ENCODE results near the gene RFPL1.
A peak's percentile ranks its signal among the peaks of the same experiment; 100 is the strongest.

RFPL1 gene

DNA sequence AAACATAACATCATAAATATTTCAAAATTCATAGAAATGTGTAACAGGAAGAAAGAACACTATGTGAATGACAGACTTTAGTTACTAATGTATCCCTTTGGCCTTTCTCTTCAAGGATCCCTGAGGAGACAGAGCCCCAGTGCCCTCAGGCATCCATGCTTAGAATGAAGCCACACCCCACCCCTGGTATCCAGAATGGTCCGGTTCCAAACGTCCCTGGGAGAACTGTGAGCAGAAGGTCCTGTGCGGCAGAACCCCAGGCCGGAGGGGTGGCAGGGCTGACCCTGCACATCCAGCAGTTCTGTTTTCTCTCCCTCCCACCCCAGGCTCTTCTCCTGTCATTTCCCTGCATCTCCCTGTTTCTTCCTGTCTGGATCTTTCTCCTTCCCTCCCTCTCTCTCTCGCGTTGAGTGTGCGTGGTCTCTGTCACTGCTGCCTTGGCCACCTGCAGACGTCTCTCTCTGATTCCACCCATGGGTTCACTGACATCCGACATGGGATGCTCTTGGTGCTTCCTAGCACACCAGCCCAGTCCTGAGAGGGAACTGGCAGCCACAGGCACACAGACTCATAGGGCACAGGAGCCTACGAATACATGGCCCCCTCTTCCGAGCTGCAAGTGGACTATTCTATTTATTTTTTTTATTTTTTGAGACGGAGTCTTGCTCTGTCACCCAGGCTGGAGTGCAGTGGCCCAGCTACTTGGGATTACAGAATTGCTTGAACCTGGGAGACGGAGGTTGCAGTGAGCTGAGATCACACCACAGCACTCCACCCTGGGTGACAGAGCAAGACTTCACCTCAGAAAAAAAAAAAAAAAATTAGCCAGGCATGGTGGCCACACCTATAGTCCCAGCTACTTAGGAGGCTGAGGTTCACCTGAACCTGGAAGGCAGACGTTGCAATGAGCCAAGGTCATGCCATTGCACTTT is 5.7 kb downstream of the RFPL1 start:
- DNase-seq = no peak

DNA sequence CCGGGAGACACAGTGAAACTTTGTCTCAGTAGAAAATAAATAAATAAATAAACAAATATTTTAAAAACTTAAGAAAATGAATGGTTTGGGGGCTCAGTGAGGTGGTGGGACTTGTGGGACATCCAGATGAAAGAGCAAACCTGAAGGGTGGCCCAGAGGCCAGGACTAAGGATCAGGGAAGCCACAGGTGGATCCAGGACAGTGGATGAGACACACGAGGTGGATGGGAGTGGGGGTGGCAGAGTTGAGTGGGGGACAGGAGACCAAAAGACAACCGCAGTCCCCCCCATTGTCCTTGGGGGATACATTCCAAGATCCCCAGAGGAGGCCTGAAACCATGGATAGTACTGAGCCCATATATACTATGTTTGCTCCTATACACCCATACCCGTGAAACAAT is 7.1 kb downstream of the RFPL1 start:
- DNase-seq = no peak

DNA sequence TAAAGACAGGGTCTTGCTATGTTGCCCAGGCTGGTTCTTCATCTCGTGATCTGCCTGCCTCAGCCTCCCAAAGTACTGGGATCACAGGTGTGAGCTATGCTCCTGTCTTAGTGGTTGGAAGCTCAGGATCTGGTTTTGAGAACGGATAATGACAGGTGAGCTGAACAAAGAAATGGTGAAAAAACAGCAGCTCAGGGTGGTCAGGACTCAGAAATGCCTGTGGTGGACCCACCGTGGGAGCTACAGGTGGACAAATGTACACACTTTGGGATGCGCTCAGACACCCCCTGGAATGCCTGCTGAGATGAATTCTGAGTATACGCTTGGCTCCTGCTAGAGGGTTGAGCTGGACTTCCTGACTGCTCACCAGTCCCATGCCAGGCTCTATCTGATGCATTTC is 9.5 kb downstream of the RFPL1 start:
- DNase-seq = no peak

DNA sequence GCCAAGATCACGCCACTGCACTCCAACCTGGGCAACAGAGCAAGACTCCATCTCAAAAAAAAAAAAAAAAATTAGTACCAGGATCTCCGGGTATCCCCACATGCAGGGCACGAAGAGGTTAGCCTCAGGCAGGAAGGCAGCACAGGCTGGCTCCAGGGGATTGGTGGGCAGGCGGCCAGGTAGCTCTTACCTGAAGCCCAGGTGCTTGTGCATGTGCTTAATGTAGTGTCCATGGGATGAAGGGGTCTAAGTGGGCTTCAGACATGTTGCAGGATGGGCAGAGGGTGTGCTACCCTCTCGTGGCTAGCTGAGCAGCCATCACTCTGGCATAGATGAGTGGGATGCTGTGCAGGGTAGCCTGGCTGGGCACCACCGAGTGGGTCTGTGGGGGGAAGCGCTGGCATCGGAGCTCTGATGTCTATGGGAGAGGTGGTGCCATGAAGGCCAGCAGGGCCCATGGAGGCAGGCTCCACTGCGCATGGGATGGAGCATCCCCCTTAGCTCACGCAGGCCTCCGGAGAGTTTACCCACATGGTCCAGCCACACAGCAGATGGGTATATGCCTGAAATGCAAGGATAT is 11.0 kb downstream of the RFPL1 start:
- no peak for DNase-seq

DNA sequence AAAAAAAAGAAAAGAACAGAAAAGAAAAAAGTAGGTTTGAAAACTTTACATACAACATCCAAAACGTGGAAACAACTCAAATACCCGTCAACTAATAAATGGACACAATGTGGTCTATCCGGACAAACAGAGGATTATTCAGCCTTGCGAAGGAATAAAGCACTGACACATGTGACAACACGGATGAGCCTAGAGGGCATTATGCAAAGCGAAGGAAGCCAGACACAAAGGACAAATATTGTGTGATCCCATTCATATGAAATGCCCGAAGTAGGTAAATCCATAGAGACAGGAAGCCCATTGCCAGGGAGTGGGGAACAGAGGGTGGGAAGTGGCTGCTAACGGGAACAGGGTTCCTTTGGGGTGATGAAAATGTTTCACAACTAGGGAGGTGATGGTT is 11.8 kb downstream of the RFPL1 start:
- DNase-seq = no peak

DNA sequence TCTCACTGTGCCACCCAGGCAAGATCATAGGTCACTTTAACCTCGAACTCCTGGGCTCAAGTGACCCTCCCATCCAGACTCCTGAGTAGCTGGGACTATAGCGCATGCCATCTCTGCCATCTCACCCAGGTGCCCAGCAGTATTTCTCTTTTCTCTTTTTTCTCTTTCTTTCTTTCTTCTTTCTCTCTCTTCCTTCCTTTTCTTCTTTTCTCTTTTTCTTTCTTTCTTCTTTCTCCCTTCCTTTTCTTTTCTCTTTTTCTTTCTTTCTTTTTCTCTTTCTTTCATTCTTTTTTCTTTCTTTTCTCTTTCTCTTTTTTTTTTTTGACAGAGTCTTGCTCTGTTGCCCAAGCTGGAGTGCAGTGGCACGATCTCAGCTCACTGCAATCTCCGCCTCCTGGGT is 13.5 kb downstream of the RFPL1 start:
- no peak for DNase-seq

DNA sequence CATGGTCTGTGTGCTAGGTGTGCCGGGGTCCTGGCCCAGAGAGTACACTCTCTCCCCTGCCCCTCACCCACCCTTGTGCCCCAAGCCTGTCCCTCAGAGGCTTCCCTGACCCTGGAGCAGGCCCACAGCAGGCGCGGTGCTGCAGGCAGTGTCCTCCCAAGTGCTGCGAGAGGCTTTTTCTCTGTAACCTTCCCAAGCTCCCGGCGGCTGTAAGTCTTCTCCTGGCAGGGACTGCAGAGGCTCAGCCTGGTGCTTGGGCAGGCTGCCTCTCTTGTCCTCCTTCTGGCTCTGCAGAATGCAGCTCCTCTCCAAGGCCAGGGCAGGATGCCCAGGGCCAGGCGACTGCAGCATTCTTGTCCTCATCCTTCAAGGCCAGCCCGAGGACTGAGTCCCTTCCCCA is 15.9 kb downstream of the RFPL1 start:
- peak in 1 of 2 donors; percentile 36 for DNase-seq

DNA sequence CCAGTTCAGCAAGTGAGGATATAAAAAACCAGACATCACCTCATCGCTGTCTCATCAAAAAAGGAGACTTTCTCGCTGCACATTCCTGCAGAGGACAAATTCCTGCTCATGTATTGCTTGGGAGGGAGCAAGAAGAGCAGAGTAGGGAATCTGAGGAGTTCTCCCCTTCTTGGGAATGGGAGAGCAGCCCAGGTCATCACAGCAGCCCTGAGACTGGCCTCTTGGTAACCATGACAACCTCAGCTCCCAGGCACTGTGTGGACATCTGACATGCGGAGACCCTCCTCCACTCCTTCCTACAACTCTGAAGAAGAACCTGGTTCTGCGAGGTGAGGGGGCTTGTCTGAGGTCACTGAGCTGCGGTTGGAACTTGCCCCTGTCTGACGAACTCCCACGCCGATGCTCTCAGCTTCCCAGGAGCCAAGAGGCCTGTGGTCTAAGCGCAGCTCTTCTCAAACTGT is 17.9 kb downstream of the RFPL1 start:
- no peak for DNase-seq

DNA sequence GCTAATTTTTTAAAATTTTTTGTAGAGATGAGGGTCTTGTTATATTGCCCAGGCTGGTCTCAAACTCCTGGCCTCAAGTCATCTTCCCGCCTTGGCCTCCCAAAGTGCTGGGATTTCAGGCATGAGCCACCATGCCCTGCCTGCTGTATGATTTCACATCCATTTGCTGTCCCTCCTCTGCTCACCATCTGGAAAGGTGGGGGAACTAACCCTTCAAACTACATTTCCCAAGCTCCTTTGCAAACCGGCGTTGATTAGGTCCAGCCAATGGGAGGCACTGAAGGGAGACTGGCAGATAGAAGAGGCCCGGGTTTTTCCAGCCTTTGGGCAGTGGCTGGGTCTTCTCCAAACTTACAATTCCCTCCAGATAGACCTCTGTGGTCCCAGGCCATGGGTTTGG is 19.3 kb downstream of the RFPL1 start:
- DNase-seq = no peak

DNA sequence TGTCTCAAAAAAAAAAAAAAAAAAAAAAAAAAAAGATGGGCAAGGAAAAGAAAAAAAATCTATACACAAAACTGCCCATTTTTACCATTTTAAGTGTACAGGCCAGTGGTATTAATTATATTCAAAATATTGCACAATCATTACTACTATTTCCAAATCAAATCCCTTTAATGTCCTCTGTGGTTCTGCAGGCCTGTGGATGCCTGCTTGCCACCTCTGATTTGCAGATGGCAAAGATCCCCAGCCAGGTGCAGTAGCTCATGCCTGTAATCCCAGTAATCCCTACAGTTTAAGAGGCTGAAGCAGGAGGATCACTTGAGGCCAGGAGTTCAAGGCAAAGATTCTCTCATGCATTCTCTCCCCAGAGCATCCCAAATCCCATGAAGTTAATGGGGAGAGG is 20.2 kb downstream of the RFPL1 start:
- DNase-seq = no peak

DNA sequence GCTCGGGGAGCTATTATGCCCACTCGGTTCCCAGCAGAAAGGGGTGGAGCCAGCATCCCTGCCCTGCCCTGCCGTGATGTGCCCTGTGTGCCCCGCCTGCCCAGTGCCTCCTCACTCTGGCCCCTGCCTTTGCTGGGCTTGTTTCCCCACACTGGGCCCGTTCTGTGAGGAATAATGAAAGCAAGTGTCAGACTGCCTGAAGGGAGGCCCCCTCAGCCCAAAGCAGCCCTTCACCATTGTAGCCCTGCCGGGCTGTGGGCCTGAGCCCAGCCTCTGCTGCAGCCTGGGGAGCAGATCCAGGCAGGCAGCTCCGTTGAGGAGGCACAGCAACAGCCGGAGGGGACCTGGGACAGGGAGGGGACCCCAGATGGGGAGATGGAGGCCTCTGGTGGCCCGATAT is 21.4 kb downstream of the RFPL1 start:
- no peak for DNase-seq

DNA sequence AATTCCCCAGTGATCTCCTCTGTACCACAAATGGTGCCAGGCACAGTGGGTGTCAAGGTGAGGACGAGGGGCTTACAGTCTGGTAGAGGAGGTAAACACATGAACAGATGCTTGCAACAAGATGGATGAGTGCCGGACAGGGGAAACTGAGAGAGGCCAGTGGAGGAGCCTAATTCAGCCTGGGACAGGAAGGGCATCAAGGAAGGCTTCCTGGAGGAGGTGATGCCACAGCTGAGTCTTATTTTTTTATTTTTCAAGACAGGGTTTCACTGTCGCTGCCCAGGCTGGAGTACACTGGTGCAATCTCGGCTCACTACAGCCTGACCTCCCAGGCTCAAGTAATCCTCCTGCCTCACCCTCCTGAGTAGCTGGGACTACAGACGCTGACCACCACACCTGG is 22.9 kb downstream of the RFPL1 start:
- DNase-seq = no peak

DNA sequence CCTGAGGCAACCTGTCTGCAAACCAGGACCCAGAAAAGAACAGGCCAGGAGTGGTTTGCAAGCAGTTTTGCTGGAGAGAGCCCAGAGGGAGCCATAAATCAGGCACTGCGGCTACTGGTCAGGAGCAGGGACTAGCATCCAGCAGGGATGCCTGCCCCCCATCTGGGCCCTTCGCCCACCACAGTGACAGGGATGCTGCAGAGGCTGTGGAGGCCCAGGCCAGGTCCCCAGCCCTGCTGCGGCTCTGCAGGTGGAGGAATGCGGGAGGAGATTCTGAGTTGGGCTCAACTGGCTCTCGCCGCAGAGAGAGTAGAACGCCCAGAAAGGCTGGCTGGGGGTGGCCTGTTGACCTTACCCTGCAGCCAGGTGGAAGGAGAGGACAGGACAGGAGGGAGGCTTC is 25.2 kb downstream of the RFPL1 start:
- no peak for DNase-seq

DNA sequence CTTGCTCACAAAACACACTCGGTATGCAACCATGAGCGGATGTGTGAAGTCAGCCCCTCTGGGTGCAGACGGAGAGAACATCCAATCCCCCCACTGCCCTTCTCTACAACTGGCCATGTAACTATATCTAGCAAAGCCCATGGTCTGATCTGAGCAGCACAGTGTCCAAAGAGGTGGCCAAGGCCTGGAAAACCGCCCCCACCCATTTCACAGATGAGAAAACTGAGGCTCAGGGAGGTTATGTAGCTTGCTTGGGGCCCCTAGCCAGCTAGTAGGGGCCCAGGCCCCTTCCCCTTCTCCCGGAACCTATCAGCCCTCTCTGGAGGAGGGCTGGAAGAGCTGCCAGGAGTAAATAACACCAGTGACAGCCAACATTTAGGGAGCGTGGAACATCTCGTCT is 26.2 kb downstream of the RFPL1 start:
- no peak for DNase-seq

DNA sequence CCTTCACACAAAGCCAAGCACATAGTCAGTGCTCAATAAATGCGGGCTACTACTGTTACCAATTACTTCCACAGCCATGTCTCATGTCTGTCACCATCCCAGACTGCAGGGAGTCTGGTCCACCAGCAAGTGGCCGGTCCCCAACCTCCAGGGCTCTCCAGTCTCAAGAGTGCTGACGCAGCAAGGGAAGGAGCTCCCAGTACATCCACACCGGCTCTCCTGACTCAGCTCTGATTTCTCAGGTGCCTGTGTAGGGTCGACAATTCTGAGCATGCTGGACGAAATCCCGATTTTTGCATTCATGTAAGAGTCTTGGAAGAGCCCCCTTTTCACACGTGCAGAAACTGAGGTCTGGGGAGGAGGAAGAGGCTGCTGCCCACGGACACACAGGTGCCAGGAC is 31.4 kb downstream of the RFPL1 start:
- no peak for DNase-seq

DNA sequence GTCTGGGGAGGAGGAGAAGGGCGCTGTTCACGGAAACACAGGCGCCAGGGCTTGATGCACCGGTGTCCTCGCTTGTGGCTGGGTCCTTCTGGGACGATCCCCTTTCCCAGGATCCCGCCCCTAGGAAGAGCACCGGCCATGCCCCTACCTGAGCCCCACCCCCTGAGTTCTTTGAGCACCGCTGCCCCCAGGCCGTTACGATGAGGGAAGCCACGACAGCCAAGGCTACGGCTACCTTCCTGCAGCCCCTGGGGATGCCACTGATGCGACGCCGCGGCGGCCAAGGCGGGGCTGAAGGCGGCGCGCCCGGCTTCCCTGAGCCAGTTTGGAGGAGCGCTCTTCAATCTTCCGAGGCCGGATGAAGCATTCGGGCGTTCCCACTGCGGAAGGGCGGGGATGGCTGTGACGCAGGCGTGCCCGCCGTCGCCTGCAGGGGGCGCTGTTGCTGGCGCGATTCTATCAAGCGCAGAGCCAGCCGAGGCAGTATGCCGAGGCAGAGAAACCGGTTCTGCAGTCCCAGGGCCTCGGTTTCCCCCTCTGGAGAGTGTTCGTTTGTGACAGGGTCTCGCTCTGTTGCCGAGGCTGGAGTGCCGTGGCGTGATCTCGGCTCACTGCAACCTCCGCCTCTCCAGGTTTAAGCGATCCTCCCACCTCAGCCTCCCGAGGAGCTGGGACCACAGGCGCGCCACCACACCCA is 31.9 kb downstream of the RFPL1 start:
- DNase-seq = no peak

DNA sequence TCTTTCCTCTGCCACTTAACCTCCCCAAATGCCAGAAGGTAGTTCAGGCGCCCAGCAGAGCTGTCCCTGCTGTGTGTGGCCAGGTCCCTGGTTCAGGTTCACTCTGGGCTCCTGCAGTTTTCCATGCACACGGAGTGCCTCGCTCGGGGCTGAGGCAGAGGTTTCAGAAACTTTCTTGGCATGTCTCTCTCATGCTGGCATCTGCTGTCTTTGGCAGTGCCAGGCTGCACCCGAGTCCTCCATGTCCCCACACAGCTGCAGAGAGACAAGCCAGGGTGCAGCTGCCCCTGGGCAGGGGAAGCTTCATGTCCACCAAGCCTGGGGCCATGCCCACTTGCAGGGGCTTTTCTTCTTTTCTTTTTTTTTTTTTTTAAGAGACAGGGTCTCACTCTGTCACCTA is 34.6 kb downstream of the RFPL1 start:
- no peak for DNase-seq

DNA sequence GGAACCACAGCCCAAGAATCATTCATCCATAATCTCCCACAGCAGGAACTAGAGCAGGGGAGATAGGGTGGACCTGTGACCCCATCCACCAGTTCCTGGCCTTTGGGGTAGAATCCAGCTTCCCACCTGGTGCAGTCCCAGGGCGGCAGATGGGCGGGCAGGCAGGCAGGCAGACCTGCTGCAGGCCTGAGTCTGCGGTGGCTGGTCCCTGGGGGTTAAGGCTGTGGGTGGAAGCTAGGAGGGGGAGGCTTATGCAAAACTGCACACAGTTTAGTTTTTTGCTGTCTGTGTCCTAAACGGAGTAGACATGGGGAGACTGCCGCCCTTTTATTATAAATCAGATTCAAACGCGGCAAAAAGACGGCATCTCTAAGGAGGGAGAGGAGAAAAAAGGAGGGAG is 37.2 kb downstream of the RFPL1 start:
- no peak for DNase-seq

DNA sequence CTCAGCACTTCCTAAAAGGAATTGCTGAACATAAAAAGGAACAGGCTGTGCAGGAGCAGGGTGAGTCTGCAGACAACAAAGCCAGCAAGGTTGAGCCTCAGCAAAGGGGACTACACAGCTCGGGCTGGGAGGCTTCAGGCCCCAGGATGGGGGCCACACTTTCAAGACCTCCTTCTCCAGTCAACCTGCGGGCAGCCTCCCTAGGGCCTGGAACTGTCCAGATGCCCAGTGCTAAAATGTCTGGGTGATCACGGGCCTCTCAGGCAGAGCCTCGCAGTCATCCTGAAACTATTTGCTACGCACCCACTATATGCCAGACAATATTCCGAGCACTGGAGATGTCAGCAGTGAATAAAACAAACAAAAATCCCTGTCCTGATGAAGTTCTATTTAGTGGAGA is 37.7 kb downstream of the RFPL1 start:
- DNase-seq = no peak

DNA sequence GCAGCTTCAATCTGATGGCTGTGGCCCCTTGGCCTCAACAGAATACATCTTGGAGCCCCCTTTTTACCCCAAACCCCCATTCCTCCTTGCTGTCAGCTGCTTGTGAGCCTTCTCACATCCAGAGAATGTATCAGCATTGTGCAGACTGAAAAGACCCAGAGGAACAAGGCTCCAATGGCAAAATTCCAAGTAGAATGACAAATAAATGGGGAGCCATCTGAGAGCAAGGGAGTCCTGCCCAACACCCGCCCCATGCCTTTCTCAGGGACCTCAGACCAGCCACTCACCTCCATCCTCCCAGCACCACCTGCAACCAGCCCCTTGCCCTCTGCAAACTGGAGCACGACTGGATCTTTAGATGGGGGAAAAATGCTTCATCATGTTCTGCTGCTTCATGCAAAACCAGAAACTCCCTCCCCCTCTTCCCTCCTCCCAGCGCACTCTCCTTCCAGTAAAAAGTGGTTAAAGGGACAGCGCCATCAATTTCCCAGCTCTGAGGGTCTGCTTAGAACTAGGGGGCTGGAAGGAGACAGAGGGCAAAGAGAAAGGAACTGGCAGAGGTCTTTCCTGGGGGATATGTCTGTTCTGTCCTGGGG is 39.4 kb downstream of the RFPL1 start:
- DNase-seq = no peak

DNA sequence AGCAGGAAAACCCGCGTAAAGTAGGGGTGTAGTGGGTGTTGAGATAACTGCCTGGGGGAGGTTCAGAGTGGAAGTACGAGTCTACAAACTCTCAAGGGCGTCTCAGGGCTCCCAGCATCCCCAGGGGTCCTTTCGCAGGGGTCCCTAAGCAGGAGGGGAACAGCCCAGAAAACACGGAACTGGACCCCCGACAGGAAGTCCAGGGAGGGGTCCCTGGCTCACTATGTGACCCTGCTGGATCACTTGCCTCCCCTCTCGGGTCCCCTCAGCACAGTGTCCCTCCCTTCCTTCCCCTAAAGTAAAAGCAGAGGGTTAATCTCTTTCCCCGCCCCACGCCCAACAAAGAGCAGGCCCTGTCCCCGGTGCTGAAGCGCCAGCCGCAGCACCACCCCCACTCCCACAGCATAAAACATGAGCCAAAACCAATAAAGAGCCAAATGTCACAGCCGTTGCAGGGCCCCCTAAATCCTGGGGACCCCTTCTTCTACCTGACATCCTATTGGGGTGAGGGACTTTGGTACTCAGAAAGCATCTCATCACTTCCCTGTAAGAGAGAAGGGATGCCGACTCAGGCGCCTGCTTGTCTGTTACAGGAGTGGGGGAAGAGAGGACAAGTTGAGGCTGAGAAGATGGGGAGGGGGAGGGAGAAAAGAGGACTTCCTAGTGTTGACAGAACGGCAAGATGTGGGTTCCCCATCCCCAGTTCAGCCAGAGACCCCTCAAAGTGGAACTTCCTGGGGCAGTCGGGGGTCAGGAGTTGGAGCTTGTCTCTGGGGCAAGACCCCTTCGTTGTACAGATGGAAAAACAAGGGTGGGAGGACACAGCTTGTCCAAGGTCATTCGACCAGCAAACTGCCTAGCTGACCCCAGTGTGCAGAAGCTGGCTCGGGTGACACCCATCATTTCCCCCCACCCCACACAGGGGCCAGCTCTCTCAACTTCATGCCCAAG is 40.2 kb downstream of the RFPL1 start:
- DNase-seq = no peak

Measured in hippocampal formation (tissue), 2 donors.